SK-N-SH treated with all-trans-retinoic acid at 6 μM for 48 hours (cell line): ENCODE results near the gene SAA1.

ENCODE experiments used
- ATAC-seq: fragments of 200-7000 bp; cut with Tn5 transposase; 3 replicates; pipeline ENCODE4 v1.9.1; 2020; ENCODE audit warnings: mild to moderate bottlenecking, moderate library complexity
- BACH2 ChIP-seq: fragments of 250-450 bp; sonication (Bioruptor Pico); IDR thresholded peaks from 2 replicates; pipeline ENCODE4 v1.9.0; 2021; ENCODE audit warnings: mild to moderate bottlenecking, borderline replicate concordance
- CSDC2 ChIP-seq: fragments of 250-450 bp; sonication (Bioruptor Pico); IDR thresholded peaks from 2 replicates; pipeline ENCODE4 v1.5.0; 2020; ENCODE audit warnings: mild to moderate bottlenecking, moderate library complexity
- ESRRG ChIP-seq: fragments of 250-450 bp; sonication (Bioruptor Pico); IDR thresholded peaks from 2 replicates; pipeline ENCODE4 v1.6.1; 2021; ENCODE audit warnings: mild to moderate bottlenecking
- OSR1 ChIP-seq: fragments of 250-450 bp; sonication (Bioruptor Pico); IDR thresholded peaks from 2 replicates; pipeline ENCODE4 v1.8.0; 2022; ENCODE audit warnings: moderate library complexity, mild to moderate bottlenecking, inconsistent platforms
- ZFP3 ChIP-seq: fragments of 250-450 bp; sonication (Bioruptor Pico); IDR thresholded peaks from 2 replicates; pipeline ENCODE4 v1.5.0; 2020; ENCODE audit warnings: mild to moderate bottlenecking, moderate library complexity
- ZNF565 ChIP-seq: fragments of 450-650 bp; formaldehyde crosslinking; conservative IDR thresholded peaks from 2 replicates; pipeline ENCODE4 v1.5.0; 2020; ENCODE audit warnings: low read depth, mild to moderate bottlenecking, moderate library complexity
- ZNF70 ChIP-seq: fragments of 450-650 bp; formaldehyde crosslinking; IDR thresholded peaks from 2 replicates; pipeline ENCODE4 v1.5.0; 2020; ENCODE audit warnings: mild to moderate bottlenecking, moderate library complexity
- TF ChIP-seq, protein P1 (sequence below): fragments of 250-450 bp; sonication (Bioruptor Pico); IDR thresholded peaks from 2 replicates; pipeline ENCODE4 v1.8.0; 2021; ENCODE audit warnings: low read depth, mild to moderate bottlenecking, moderate library complexity, borderline replicate concordance
- TF ChIP-seq, protein P2 (sequence below): fragments of 250-450 bp; sonication (Bioruptor Pico); IDR thresholded peaks from 2 replicates; pipeline ENCODE4 v1.8.0; 2020; ENCODE audit warnings: mild to moderate bottlenecking, moderate library complexity, borderline replicate concordance
- TF ChIP-seq, protein P3 (sequence below): fragments of 250-450 bp; sonication (Bioruptor Pico); IDR thresholded peaks from 2 replicates; pipeline ENCODE4 v1.5.1; 2021; ENCODE audit warnings: mild to moderate bottlenecking, moderate library complexity

SAA1 gene

DNA sequence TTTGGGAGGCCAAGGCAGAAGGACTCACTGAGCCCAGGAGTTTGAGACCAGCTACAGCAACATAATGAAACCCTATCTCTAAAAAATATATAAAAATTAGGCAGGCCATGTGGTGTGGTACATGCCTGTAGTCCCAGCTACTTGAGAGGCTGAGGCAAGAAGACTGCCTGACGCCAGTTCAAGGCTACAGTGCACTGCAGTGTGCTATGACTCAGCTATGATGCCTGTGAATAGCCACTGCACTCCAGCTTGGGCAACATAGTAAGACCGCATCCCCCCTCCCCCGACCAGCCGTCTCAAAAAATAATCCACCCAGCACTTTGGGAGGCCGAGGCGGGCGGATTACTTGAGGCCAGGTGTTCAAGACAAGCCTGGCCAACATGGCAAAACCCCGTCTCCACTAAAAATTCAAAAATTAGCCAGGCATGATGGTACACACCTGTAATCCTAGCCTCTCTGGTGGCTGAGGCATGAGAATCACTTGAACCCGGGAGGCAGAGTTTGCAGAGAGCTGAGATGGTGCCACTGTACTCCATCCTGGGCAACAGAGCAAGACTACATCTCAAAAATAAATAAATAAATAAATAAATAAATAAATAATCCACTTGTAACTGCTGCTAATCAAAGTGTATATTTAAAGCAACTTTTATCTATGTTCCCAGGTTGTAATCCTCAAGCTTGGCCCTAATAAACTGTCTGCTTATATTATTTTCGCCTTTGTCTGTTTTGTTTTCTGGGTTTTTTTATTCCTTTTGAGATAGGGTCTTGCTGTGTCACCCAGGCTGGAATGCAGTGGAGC lies 48.1 kb downstream of the SAA1 start (continued):
- no peak for TF ChIP-seq CSDC2 (CRISPR knock-in tag)
- TF ChIP-seq ZFP3 (CRISPR knock-in tag) = no peak
- TF ChIP-seq OSR1 (CRISPR knock-in tag) = no peak
- no peak for TF ChIP-seq ZNF70 (CRISPR knock-in tag)
- TF ChIP-seq BACH2 (CRISPR knock-in tag) = no peak
- no peak for TF ChIP-seq ESRRG

DNA sequence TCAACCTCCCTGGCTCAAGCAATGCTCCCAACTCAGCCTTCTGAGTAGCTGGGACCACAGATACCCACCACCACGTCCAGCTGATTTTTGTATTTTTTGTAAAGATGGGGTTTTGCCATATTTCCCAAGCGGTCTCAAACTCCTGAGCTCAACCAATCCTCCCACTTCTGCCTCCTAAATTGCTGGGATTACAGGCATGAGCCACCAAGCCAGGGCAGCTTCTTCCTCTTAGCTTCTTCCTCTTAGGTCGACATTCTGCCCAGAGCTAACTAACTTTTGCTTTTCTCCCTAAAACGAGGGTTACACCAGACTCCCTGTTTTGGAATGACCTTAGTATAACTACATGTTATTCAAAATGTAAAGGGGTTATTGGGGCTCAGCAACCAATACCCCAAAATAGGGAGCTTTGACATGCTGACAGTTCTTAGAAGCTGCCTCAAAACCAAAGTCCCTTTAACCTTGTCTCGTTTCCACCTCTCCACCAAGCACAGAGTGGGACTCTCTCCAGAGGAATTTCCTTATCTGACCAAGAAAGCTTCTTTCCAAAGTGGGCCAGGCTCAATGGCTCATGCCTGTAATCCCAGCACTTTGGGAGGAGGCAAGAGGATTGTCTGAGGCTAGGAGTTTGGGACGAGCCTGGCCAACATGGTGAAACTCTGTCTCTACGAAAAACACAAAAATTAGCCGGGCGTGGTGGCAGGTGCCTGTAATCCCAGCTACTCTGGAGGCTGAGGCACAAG lies 48.9 kb downstream of the SAA1 start:
- TF ChIP-seq, protein P1, sequence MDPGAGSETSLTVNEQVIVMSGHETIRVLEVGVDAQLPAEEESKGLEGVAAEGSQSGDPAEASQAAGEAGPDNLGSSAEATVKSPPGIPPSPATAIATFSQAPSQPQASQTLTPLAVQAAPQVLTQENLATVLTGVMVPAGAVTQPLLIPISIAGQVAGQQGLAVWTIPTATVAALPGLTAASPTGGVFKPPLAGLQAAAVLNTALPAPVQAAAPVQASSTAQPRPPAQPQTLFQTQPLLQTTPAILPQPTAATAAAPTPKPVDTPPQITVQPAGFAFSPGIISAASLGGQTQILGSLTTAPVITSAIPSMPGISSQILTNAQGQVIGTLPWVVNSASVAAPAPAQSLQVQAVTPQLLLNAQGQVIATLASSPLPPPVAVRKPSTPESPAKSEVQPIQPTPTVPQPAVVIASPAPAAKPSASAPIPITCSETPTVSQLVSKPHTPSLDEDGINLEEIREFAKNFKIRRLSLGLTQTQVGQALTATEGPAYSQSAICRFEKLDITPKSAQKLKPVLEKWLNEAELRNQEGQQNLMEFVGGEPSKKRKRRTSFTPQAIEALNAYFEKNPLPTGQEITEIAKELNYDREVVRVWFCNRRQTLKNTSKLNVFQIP (CRISPR knock-in tag) = no peak
- TF ChIP-seq ZNF565 (CRISPR knock-in tag) = no peak
- TF ChIP-seq, protein P2, sequence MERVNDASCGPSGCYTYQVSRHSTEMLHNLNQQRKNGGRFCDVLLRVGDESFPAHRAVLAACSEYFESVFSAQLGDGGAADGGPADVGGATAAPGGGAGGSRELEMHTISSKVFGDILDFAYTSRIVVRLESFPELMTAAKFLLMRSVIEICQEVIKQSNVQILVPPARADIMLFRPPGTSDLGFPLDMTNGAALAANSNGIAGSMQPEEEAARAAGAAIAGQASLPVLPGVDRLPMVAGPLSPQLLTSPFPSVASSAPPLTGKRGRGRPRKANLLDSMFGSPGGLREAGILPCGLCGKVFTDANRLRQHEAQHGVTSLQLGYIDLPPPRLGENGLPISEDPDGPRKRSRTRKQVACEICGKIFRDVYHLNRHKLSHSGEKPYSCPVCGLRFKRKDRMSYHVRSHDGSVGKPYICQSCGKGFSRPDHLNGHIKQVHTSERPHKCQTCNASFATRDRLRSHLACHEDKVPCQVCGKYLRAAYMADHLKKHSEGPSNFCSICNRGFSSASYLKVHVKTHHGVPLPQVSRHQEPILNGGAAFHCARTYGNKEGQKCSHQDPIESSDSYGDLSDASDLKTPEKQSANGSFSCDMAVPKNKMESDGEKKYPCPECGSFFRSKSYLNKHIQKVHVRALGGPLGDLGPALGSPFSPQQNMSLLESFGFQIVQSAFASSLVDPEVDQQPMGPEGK (CRISPR knock-in tag) = no peak
- TF ChIP-seq, protein P3, sequence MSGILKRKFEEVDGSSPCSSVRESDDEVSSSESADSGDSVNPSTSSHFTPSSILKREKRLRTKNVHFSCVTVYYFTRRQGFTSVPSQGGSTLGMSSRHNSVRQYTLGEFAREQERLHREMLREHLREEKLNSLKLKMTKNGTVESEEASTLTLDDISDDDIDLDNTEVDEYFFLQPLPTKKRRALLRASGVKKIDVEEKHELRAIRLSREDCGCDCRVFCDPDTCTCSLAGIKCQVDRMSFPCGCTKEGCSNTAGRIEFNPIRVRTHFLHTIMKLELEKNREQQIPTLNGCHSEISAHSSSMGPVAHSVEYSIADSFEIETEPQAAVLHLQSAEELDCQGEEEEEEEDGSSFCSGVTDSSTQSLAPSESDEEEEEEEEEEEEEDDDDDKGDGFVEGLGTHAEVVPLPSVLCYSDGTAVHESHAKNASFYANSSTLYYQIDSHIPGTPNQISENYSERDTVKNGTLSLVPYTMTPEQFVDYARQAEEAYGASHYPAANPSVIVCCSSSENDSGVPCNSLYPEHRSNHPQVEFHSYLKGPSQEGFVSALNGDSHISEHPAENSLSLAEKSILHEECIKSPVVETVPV (CRISPR knock-in tag) = no peak
- TF ChIP-seq ESRRG = no peak

DNA sequence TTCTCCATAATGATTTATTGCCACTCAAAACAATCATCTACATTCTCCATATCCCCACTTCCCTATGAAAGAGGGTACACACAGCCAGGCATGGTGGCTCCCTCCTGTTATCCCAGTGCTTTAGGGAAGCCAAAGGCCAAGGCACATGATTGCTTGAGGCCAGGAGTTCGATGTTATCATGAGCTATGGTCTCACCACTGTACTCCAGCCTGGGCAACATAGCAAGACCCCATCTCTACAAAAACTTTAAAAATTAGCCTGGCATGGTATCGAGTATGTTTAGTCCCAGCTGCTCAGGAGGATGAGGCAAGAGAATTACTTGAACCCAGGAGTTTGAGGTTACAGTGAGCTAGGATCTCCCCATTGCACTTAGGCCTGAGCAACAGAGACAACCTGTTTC lies 49.8 kb downstream of the SAA1 start:
- no peak for ATAC-seq
- TF ChIP-seq ZNF565 (CRISPR knock-in tag) = no peak

More for the DNA sequence above, 48.9 kb downstream of the SAA1 start:
- ATAC-seq = no peak

DNA sequence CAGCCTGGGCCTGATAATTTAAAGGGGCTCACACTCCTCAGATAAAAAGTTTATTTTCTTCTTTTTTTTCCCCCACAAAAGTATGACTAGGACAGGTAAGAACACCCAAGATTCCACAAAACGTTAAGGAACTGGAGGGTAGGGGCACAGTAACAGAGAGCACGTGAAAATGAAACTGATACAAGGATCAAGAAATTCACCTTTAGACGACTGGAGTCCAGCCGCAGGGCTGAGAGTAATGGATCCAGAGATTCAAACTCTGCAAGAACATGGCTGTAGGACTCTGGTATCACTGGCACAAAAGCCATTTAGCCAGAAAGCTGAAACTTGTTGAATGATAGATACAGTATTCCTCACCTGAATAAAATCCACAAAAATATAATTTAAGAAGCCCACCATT lies 51.5 kb downstream of the SAA1 start:
- ATAC-seq = no peak
- TF ChIP-seq, protein P1 (CRISPR knock-in tag) = no peak
- TF ChIP-seq ESRRG (no peak), ZNF565 (CRISPR knock-in tag) (no peak), ZFP3 (CRISPR knock-in tag) (no peak)
